ENCODE data around the gene CACNA1G.
A peak's percentile ranks its signal among the peaks of the same experiment; 100 is the strongest.

CACNA1G gene

DNA sequence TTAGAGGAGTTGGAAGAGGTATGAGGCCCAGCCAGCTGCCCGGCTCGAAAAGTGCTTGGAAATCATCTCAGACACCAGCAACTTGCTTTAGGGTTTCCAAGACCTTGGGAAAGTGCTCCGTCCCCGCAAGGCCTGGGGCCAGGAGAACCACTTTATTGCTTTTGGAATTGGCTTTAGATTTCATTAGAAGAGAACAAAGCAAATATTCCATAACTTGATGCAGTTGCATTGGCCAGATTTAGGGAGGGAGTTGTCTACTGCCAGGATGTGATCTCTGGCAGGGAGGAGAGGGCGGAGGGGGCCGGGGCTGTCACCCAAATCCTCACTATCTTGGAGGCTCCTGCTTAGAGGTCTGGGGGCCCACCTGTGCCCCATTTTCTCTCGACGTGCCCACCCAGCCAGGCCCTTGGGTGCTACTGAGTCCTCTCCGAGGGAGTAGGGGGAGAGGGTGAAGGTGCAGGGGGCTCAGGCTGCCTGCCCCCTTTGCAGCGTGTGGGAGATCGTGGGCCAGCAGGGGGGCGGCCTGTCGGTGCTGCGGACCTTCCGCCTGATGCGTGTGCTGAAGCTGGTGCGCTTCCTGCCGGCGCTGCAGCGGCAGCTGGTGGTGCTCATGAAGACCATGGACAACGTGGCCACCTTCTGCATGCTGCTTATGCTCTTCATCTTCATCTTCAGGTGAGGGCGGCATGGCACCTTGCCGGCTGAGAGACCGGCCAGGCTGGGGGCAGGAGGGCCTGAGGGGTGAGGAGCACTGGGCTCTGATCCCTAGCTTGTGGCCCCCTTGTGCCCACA, 30.6 kb downstream of the CACNA1G start:
- DNase-seq: no peak

DNA sequence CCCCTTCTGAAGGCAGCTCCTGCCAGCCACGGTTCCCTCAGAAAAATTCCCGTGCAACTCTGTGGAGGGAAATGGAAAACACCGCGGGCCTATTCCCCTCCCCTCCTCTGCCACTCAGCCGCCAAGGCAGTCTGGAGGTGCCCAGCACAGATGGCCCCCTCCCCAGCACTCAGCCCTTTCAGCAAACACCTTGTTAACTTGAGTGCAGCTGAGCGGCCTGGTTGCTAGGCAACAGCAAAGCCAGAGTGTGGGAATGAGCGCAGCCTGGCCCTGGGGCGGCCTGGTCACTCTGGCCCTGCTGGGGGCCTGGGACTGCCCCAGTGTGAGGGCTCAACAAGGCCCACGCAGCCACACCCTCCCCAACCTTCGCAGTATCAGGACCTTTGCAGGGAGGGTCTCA, 32.8 kb downstream of the CACNA1G start:
- DNase-seq: peak; percentile 67 to 84

- DNase-seq: no peak
These were observed 33.8 kb downstream of the CACNA1G start for GRCh38 chr17:50594128-50594823.

- no peak for DNase-seq
These were observed 34.4 kb downstream of the CACNA1G start for GRCh38 chr17:50594892-50595291.

- peak in 1 of 2 experiments; percentile 83 for DNase-seq
These were observed 35.9 kb downstream of the CACNA1G start for GRCh38 chr17:50596191-50597037.

DNA sequence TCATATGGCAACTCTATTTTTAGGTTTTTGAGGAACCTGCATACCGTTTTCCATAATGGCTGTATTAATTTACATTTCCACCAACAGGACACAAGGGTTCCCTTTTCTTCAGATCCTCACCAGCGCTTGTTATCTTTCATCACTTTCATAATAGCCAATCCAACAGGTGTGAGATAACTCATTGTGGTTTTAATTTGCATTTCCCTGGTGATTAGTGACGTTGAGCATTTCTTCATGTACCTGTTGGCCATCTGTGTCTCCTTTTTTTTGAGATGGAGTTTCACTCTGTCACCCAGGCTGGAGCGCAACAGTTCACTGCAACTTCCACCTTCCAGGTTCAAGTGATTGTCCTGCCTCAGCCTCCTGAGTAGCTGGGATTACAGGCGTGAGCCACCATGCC, 38.0 kb downstream of the CACNA1G start:
- peak; percentile 83 to 88 for DNase-seq

DNA sequence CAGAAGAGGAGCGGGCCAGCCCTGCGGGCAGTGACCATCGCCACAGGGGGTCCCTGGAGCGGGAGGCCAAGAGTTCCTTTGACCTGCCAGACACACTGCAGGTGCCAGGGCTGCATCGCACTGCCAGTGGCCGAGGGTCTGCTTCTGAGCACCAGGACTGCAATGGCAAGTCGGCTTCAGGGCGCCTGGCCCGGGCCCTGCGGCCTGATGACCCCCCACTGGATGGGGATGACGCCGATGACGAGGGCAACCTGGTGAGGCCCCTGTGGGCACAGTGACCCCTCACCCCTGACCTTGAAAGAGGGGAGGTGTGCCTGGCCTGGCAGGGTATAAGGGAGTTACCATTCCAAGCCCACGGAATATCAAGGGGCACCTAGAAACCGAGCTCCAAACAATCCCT, 39.1 kb downstream of the CACNA1G start:
- DNase-seq: no peak

GRCh38 chr17:50601823-50602375, 41.4 kb downstream of the CACNA1G start:
- DNase-seq: no peak

DNA sequence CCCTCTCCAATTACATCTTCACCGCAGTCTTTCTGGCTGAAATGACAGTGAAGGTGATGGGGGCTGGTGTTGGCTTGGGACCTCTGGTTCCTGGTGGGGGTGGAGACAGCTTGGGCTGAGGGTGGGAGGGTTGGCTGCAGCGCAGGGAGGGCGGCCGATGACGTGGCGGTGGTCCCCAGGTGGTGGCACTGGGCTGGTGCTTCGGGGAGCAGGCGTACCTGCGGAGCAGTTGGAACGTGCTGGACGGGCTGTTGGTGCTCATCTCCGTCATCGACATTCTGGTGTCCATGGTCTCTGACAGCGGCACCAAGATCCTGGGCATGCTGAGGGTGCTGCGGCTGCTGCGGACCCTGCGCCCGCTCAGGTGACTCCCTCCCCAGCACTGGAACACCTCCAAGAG, 42.3 kb downstream of the CACNA1G start:
- DNase-seq: no peak

DNA sequence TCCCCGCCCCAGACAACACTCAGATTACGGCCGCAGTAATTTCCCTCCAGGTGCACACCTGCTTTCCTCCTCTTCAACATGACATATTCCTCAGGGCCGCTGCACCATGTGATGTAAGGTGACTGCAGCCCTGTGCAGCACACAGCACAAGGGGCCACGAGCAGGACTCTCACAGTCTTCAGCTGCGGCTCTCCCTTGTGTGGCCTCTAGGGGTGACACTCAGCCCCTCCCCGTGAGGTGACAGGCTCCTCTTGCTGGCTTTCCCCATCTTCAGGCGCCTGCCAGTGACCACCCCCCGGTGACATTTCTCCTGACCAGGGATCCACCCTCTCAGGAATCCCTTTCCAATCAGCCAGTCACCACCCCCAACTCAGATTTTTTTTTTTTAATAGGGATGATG, 42.8 kb downstream of the CACNA1G start:
- peak; percentile 43 to 75 for DNase-seq

GRCh38 chr17:50604513-50604912, 44.0 kb downstream of the CACNA1G start:
- DNase-seq: no peak

DNA sequence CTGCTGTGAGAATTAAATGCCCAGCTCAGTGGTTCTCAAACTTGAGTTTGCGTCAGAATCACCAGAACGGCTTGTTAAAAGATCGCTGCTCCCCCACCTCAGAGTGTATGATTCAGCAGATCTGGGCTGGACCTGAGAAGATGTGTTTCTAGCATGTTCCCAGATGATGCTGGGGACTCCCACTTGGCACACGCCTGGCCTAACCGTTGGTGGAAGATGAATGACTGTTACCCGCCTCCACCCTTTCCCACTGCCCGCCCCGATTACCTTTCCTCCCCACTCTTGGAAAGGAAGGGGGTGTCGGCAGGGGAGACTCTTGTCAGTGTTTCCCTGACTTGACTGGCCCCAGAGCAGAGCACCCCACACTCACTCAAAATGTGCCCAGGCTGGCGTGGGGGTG, 44.9 kb downstream of the CACNA1G start:
- no peak for DNase-seq

- no peak for DNase-seq
These were observed 47.1 kb downstream of the CACNA1G start for GRCh38 chr17:50607522-50608175.

DNA sequence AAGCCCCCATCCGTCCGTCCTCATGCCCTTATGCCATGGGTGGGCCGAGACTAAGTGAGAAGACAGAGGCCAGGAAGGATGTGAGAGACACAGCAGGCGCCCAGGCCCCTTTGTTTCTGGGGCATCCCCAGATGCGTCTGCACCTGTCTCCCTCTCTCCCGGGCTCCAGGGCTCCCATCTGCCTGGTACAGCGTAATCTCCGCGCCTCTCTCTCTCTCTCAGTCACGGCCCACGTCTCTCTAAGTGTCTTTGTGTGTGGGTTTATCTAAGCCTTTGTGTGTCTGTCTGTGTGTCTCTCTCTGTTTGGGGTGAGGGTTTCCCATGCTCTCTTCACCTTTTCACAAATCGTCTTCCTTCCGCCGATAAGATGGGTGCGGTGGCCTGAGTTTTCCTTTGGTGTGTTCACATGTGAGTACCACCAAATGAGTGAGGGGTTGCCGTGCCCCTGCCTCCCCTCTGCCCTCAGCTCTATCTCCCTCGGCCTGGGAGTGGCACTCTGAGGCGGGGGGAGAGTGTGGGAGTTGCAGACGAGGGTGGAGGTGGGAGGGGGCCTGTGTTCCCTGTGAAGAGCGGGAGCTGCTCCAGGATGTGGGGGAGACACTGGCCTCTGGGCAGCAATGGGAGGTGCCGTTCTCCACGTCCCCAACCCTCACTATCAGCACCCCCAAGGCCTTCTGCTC, 48.3 kb downstream of the CACNA1G start:
- DNase-seq: no peak

- DNase-seq: no peak
These were observed 49.0 kb downstream of the CACNA1G start for GRCh38 chr17:50609380-50610074.

- DNase-seq: no peak
These were observed 51.1 kb downstream of the CACNA1G start for GRCh38 chr17:50611634-50612033.

GRCh38 chr17:50612281-50612680, 51.8 kb downstream of the CACNA1G start:
- no peak for DNase-seq

GRCh38 chr17:50613007-50613992, 52.8 kb downstream of the CACNA1G start:
- DNase-seq: peak in 1 of 2 experiments; percentile 29

- no peak for DNase-seq
These were observed 54.0 kb downstream of the CACNA1G start for GRCh38 chr17:50614471-50615051.

DNA sequence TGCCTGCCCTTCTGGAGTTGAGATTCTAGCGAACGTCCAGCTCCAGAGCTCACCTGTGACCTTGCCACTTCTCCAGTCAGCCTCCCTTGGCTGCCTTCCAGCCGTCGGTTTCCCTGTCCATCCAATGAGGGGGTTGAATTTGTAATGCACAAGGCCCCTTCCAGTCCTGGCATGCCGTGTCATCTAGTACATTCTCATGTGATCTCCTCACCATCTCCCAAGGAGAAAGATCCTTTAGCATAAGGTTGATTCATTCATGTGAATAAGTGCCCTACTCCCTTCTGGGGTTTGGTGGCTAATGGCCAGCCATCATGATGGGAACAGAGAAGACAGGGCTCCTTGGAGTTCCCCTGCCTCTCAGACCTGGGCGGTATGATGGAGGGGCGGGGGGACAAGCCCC, 55.3 kb downstream of the CACNA1G start:
- no peak for DNase-seq

Measured in NCI-H526 (cell line).